GM19043 (cell line): ENCODE results near the gene APCDD1L.

Experiments
- ATAC-seq: cut with Tn5 transposase; IDR thresholded peaks from one replicate; pipeline ENCODE4 v1.9.1; 2021; ENCODE audit warnings: low read depth; ENCODE audit not compliant: unreplicated experiment

APCDD1L gene

DNA sequence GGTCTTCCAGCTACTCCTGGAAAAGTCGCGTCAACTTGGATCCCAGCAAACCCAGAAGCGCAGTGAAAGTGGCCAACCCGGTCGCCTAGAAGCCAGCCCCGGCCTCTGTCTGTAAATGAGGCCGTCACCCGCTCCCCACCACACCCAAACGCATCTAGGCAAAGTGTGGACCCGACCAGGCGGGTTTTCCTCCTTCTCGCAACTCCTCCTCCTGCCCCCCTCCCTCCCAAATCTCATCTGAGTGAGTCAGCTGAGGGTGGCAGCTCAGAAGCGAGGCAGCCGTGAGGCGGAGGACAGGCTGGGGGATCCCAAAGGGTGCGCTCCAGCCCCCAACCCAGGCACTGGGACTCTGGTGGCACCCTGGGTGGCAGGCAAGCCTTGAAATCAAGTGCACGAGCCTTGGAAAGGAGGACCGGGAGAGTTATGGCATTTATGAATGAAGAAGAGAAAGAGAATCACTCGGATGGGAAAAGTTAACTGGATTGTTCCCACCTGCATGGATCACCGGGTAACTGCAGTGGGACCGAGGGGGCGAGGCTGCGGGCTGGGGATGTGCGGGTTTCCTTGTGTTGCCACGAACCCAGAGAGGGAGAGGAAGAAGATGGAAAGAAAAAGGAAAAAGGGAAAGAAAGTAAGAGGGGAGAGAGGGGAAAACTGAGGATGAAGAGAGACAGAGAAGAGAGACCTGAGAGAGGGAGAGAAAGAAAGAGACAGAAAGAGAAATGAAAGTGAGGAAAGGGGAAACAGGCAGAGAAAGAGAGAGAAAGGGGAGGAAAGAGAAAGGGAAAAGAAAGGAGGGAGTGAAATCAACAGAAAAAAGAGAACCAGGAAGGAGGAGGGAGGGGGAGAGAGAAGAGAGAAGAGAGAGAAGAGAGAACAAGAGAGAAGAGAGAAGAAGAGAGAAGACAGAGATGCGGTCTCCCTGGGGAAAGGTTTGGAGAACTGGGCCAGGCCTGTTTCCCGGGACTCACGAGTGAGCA lies at the start of gene APCDD1L:
TSS of gene APCDD1L (minus strand) at position 167 of the 980 bp plus-strand sequence. CDS start 692 bp downstream, outside the sequence.
- ATAC-seq = no peak

DNA sequence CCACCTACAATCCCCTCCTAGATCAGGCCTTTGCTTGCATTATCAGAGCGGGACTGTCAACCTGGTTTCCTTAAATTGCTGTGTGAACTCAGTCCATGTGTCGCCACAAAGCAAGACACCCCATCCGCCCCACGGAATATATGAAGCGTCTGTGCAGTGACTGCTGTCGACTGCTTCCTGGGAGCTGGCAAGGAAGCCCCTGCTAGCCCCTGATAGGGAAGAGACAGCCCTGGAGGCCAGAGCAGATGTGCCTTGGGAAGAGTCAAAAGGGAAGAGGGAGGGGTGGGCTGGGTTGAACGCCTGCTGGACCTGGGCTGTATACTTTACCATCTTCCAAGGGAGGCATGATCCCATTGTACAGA lies 44.1 kb upstream of the APCDD1L start:
- ATAC-seq = no peak

GRCh38 chr20:58558486-58559367 lies 43.5 kb upstream of the APCDD1L start:
- no peak for ATAC-seq

DNA sequence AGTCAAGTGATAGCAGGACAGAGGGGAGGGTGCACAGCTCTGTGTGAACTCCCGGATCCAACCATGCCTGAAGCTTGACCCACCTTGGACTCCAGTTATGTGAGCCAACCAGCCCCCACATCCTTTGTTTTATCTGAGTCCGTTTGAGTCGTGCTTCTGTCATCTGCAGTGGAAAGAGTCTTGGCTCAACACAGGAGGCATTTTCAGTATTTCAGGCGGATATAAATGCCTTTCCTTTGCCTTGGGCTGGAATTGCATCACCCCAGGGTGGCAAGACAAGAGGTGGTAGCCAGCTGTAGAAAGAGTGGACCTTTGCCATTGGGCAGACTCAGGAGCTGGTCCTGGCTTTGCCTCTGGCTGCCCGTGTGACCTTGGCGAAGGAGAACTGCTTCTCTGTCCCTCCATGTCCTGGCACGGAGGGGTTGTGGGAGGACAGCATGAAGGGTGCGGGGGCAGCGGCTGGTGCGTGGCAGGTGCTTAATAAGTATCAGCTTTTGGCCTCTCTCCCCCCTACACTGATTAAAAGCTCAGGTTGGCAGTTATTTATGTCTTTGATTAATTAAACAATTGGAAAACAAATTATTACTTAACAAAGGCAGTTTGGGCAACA lies 42.6 kb upstream of the APCDD1L start:
- no peak for ATAC-seq

DNA sequence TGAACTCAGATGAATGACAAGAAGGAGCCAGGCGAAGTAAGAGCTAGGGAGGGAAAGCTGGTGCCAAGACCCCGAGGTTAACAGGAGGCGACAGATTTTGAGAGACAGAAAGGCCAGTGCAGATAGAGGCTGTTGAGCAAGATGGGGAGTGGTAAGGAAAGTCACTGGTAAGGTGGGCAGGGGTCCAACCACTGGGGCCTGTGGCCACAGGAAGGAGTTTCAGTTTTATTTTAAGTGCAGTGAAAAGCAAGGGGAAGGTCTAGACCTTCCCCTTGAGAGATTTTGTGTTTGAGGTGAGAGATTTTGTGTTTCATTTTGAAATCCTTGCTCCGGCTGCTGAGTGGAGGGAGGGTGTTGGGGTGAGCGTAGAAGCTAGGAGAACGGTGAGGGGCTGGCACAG lies 41.8 kb upstream of the APCDD1L start:
- ATAC-seq = no peak

DNA sequence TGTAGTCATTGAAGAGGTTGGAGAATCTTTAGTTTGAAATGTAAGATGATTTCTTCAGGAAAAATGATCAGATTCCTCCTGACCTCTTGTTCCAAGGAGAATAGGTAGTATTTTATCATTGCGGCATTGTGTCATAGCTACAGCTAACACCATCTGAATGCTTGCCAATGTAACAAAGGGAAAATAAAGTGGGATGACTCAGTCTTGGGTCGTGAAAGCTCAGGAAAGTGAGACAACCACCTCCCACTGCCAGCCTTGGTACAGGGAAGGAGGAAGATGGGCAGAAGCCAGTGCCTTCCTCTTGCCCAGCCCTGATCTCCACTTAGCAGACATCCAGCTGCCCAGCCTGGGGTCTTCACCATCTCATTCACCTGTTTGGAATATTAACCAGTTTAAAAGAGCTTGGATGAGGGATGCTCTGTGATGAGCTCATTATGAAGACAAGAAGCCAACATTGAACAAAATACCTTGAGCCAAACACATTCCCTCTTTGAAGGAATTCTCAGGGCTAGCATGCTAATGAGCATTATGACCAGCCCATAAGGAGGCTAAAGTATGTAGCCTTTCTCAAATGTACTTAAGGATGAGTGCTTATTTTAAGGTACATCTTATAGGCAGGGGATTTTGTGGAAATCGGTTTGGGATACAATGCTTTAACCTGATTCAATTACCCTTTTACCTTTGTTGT lies 40.0 kb upstream of the APCDD1L start:
- no peak for ATAC-seq

GRCh38 chr20:58554541-58554940 lies 39.3 kb upstream of the APCDD1L start:
- no peak for ATAC-seq

DNA sequence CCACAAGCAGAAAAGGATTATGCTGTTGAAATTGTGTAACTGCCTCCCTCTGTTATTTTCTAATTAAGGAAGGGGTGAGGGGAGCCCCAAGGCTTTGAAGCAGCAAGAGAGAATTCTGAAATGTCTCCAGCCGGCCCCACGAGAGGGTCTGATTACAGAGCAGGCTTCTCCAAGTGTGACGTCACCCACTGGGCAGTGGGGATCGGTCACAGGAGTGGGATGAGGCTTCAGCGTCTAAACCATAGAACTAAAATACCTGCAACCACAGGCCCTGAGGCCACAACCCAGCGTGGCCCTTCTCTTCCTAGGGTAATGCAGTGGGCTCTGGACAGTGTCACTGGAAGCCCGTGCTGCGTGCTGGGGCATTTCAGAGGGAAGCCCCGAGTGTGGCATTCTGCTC lies 38.6 kb upstream of the APCDD1L start:
- no peak for ATAC-seq

GRCh38 chr20:58553166-58553696 lies 38.0 kb upstream of the APCDD1L start:
- no peak for ATAC-seq

DNA sequence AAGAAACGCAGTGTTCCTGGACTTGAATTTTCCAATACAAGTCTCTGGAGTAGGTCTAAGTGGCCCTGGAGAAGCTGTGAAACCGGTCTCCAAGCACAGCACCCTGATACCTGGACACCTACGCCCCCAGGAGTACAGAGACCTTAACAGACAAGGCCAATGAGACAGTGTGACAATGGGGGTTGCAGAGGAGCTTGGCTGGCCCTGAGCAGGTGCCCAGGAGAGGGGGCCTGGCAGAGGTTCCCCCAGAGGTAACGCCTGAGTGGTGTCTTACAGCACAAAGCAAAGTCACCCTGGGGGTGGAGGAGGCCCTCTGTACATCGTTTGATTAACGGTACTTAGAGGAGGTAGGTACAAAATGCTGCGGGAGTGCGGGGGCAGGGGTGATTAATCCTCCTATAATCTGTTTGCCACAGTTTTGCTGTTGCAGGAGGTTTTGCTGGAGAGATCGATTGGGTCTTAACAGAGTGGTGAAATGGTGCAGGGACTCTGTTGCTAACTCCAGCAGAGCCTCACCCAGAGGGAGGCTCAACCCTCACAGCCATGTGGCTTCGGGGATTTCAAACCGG lies 37.3 kb upstream of the APCDD1L start:
- ATAC-seq = no peak

DNA sequence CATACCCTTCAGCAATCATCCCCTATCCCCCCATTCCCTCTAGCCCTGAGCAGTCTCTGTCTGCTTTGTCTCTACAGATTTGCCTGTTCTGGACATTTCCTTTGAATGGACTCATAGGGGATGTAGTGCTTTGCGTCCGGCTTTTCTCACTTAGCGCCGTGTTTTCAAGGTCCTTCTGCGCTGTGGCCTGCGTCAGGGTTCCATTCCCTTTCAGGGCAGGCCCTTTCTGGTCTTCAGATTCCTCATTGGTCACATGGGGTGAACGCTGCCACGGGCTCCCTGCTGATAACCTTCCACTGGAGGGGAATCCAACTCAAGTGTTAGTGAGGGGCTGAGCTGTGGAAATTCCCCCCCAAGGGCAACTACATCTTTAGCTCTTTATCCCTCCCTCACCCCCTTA lies 36.4 kb upstream of the APCDD1L start:
- no peak for ATAC-seq

GRCh38 chr20:58550275-58551059 lies 35.3 kb upstream of the APCDD1L start:
- ATAC-seq = no peak

GRCh38 chr20:58549231-58550209 lies 34.3 kb upstream of the APCDD1L start:
- no peak for ATAC-seq

DNA sequence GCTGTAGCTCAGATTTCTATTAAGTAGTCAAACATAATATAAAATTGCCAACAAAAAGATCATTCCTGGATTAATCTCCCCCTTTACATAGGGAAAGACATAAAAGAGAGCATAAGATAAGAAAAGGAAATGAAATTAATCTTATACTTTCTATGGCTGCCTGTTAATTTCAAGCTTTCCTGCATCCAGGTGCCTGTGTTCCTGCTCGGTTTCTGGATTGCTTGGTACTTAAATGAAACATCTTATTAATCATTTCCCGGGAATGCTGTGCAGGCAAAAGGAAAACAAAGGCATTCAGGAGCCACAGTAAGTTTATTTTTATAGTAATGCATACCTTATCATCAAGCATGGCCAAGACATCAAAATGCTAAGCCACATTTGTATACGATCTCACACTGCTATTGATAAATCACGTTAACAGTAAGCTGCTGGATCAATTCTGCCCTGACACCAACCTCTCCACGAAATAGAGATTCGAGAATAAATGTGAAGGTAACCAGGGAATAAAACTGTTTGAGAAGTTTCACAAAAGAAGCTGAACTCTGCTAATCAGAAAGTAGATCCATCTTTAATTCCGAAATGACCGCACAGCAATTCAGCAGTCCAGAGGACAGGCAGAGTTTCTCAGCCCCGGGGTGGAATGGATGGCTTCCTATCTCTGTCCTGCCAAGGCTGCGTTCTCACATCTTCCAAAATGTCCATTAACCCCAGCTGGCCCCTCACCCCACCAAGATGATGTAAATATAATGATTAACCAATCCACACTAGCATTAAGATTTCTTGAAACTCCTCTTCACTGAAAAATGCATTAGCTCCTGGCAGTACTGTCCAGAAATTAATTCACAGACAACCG lies 32.6 kb upstream of the APCDD1L start:
- no peak for ATAC-seq

GRCh38 chr20:58546756-58547622 lies 31.8 kb upstream of the APCDD1L start:
- no peak for ATAC-seq

- no peak for ATAC-seq
Measured at GRCh38 chr20:58546416-58546711, 31.2 kb upstream of the APCDD1L start.
